Measurements from ENCODE around the gene NUDT1. TPM values are rescaled to one million over a fixed set of nuclear protein-coding genes. Genes with fewer than 3 reads are reported as not detected.
A peak's percentile ranks its signal among the peaks of the same experiment; 100 is the strongest.

The NUDT1 gene
- total RNA-seq, 2 donors from 2014 or later: 64.5 to 71.9 TPM

- peak overlapping the region; percentile 1 for H3K4me3 Mint-ChIP-seq
- H3K9me3 Mint-ChIP-seq: no peaks in the 10 kb centered on the region
- peaks cover 9% of the 10 kb centered on the region for H3K4me1 Mint-ChIP-seq
- H3K27me3 Mint-ChIP-seq: no peaks in the 10 kb centered on the region
- H3K27ac Mint-ChIP-seq: peak overlapping the region; percentile 61
- peaks cover 64% of the 10 kb centered on the region for H3K36me3 Mint-ChIP-seq (ENCODE audit: low read depth)
- ATAC-seq (replicated peaks): no peak
These were observed 28.3 kb upstream of the NUDT1 start for GRCh38 chr7:2213551-2214215.

GRCh38 chr7:2214636-2215035 is 27.4 kb upstream of the NUDT1 start:
- Mint-ChIP-seq H3K27ac (peak overlapping the region; percentile 61), H3K27me3 (no peaks in the 10 kb centered on the region), H3K9me3 (no peaks in the 10 kb centered on the region), H3K36me3 (ENCODE audit: low read depth) (peaks cover 61% of the 10 kb centered on the region), H3K4me1 (peaks cover 9% of the 10 kb centered on the region), H3K4me3 (peak overlapping the region; percentile 18)
- peak; percentile 98 for ATAC-seq (replicated peaks)

GRCh38 chr7:2215851-2216250 is 26.2 kb upstream of the NUDT1 start:
- H3K4me1 Mint-ChIP-seq: peaks cover 9% of the 10 kb centered on the region
- H3K27ac Mint-ChIP-seq: peak overlapping the region; percentile 67
- H3K27me3 Mint-ChIP-seq: no peaks in the 10 kb centered on the region
- H3K4me3 Mint-ChIP-seq: no peak overlapping the region
- H3K9me3 Mint-ChIP-seq: no peaks in the 10 kb centered on the region
- peaks cover 61% of the 10 kb centered on the region for H3K36me3 Mint-ChIP-seq (ENCODE audit: low read depth)
- no peak for ATAC-seq (replicated peaks)

GRCh38 chr7:2217206-2217605 is 24.8 kb upstream of the NUDT1 start:
- H3K4me1 Mint-ChIP-seq: peaks cover 9% of the 10 kb centered on the region
- no peak overlapping the region for H3K27ac Mint-ChIP-seq
- no peaks in the 10 kb centered on the region for H3K9me3 Mint-ChIP-seq
- no peaks in the 10 kb centered on the region for H3K27me3 Mint-ChIP-seq
- no peak for ATAC-seq (replicated peaks)
- H3K36me3 Mint-ChIP-seq (ENCODE audit: low read depth): peaks cover 70% of the 10 kb centered on the region
- no peak overlapping the region for H3K4me3 Mint-ChIP-seq

GRCh38 chr7:2217716-2218443 is 24.1 kb upstream of the NUDT1 start:
- H3K27ac Mint-ChIP-seq: no peak overlapping the region
- H3K4me3 Mint-ChIP-seq: no peak overlapping the region

GRCh38 chr7:2218444-2218785 is 23.6 kb upstream of the NUDT1 start:
- H3K27ac Mint-ChIP-seq: no peak overlapping the region
- no peaks in the 10 kb centered on the region for H3K9me3 Mint-ChIP-seq
- H3K4me1 Mint-ChIP-seq: peaks cover 9% of the 10 kb centered on the region
- H3K4me3 Mint-ChIP-seq: no peak overlapping the region
- no peak for ATAC-seq (replicated peaks)
- no peaks in the 10 kb centered on the region for H3K27me3 Mint-ChIP-seq
- H3K36me3 Mint-ChIP-seq (ENCODE audit: low read depth): peaks cover 67% of the 10 kb centered on the region

More at GRCh38 chr7:2217716-2218443, 24.1 kb upstream of the NUDT1 start:
- H3K4me1 Mint-ChIP-seq: peaks cover 9% of the 10 kb centered on the region
- no peak for ATAC-seq (replicated peaks)
- H3K9me3 Mint-ChIP-seq: no peaks in the 10 kb centered on the region
- peaks cover 70% of the 10 kb centered on the region for H3K36me3 Mint-ChIP-seq (ENCODE audit: low read depth)
- H3K27me3 Mint-ChIP-seq: no peaks in the 10 kb centered on the region

- H3K9me3 Mint-ChIP-seq: no peaks in the 10 kb centered on the region
- no peak overlapping the region for H3K4me3 Mint-ChIP-seq
- ATAC-seq (replicated peaks): no peak
- no peak overlapping the region for H3K27ac Mint-ChIP-seq
- no peaks in the 10 kb centered on the region for H3K27me3 Mint-ChIP-seq
- H3K36me3 Mint-ChIP-seq (ENCODE audit: low read depth): peaks cover 63% of the 10 kb centered on the region
- H3K4me1 Mint-ChIP-seq: peaks cover 9% of the 10 kb centered on the region
These were observed 22.9 kb upstream of the NUDT1 start for GRCh38 chr7:2219136-2219535.

- H3K4me3 Mint-ChIP-seq: no peak overlapping the region
- H3K27ac Mint-ChIP-seq: no peak overlapping the region
- H3K9me3 Mint-ChIP-seq: no peaks in the 10 kb centered on the region
- no peaks in the 10 kb centered on the region for H3K27me3 Mint-ChIP-seq
- H3K4me1 Mint-ChIP-seq: peaks cover 9% of the 10 kb centered on the region
- no peak for ATAC-seq (replicated peaks)
- H3K36me3 Mint-ChIP-seq (ENCODE audit: low read depth): peaks cover 64% of the 10 kb centered on the region
These were observed 22.4 kb upstream of the NUDT1 start for GRCh38 chr7:2219606-2220005.

GRCh38 chr7:2220030-2220429 is 22.0 kb upstream of the NUDT1 start:
- peaks cover 9% of the 10 kb centered on the region for H3K4me1 Mint-ChIP-seq
- peaks cover 60% of the 10 kb centered on the region for H3K36me3 Mint-ChIP-seq (ENCODE audit: low read depth)
- no peak overlapping the region for H3K27ac Mint-ChIP-seq
- no peak overlapping the region for H3K4me3 Mint-ChIP-seq
- no peak for ATAC-seq (replicated peaks)
- H3K27me3 Mint-ChIP-seq: no peaks in the 10 kb centered on the region
- H3K9me3 Mint-ChIP-seq: no peaks in the 10 kb centered on the region

- no peaks in the 10 kb centered on the region for H3K27me3 Mint-ChIP-seq
- H3K4me1 Mint-ChIP-seq: peaks cover 7% of the 10 kb centered on the region
- H3K27ac Mint-ChIP-seq: no peak overlapping the region
- no peaks in the 10 kb centered on the region for H3K9me3 Mint-ChIP-seq
- ATAC-seq (replicated peaks): no peak
- no peak overlapping the region for H3K4me3 Mint-ChIP-seq
- H3K36me3 Mint-ChIP-seq (ENCODE audit: low read depth): peaks cover 59% of the 10 kb centered on the region
These were observed 21.5 kb upstream of the NUDT1 start for GRCh38 chr7:2220506-2220905.

- Mint-ChIP-seq H3K9me3 (no peaks in the 10 kb centered on the region), H3K27ac (no peak overlapping the region), H3K36me3 (ENCODE audit: low read depth) (peaks cover 59% of the 10 kb centered on the region), H3K27me3 (no peaks in the 10 kb centered on the region), H3K4me3 (no peak overlapping the region), H3K4me1 (peaks cover 2% of the 10 kb centered on the region)
- no peak for ATAC-seq (replicated peaks)
These were observed 21.1 kb upstream of the NUDT1 start for GRCh38 chr7:2220954-2221353.

- no peak for ATAC-seq (replicated peaks)
- Mint-ChIP-seq H3K36me3 (ENCODE audit: low read depth) (peaks cover 52% of the 10 kb centered on the region), H3K27me3 (no peaks in the 10 kb centered on the region), H3K9me3 (no peaks in the 10 kb centered on the region), H3K4me3 (no peak overlapping the region), H3K27ac (no peak overlapping the region), H3K4me1 (no peaks in the 10 kb centered on the region)
These were observed 19.5 kb upstream of the NUDT1 start for GRCh38 chr7:2222516-2222915.

GRCh38 chr7:2223321-2223720 is 18.7 kb upstream of the NUDT1 start:
- Mint-ChIP-seq H3K36me3 (ENCODE audit: low read depth) (peaks cover 52% of the 10 kb centered on the region), H3K27me3 (no peaks in the 10 kb centered on the region), H3K27ac (no peak overlapping the region), H3K4me1 (no peaks in the 10 kb centered on the region), H3K9me3 (no peaks in the 10 kb centered on the region), H3K4me3 (no peak overlapping the region)
- no peak for ATAC-seq (replicated peaks)

- H3K4me1 Mint-ChIP-seq: peaks cover 1% of the 10 kb centered on the region
- H3K27me3 Mint-ChIP-seq: no peaks in the 10 kb centered on the region
These were observed 17.5 kb upstream of the NUDT1 start for GRCh38 chr7:2224491-2224928.

GRCh38 chr7:2224934-2225333 is 17.1 kb upstream of the NUDT1 start:
- Mint-ChIP-seq H3K4me1 (peaks cover 5% of the 10 kb centered on the region), H3K27ac (no peak overlapping the region), H3K27me3 (no peaks in the 10 kb centered on the region), H3K36me3 (ENCODE audit: low read depth) (peaks cover 58% of the 10 kb centered on the region), H3K9me3 (no peaks in the 10 kb centered on the region), H3K4me3 (no peak overlapping the region)
- no peak for ATAC-seq (replicated peaks)

More at GRCh38 chr7:2224491-2224928, 17.5 kb upstream of the NUDT1 start:
- no peak overlapping the region for H3K27ac Mint-ChIP-seq
- no peaks in the 10 kb centered on the region for H3K9me3 Mint-ChIP-seq
- H3K4me3 Mint-ChIP-seq: no peak overlapping the region
- no peak for ATAC-seq (replicated peaks)
- peaks cover 53% of the 10 kb centered on the region for H3K36me3 Mint-ChIP-seq (ENCODE audit: low read depth)
